Upper lobe of right lung (tissue), 1 donor: ENCODE measurements around the gene GP1BB. TPM values are rescaled to one million over a fixed set of nuclear protein-coding genes. Genes with fewer than 3 reads are reported as not detected.

Source experiments
- ATAC-seq: fragments of 200-7000 bp; cut with Tn5 transposase; one replicate; pipeline ENCODE4 v1.9.1; 2020; ENCODE audit warnings: mild to moderate bottlenecking, moderate library complexity
- DNase-seq: peaks from one replicate; pipeline ENCODE4 v3.0.0-alpha.2; 2020
- H3K27ac ChIP-seq: fragments of 200-600 bp; one replicate; pipeline ENCODE4 v1.8.0; 2022
- H3K27me3 ChIP-seq: fragments of 200-600 bp; one replicate; pipeline ENCODE4 v1.8.0; 2022; ENCODE audit warnings: mild to moderate bottlenecking
- H3K36me3 ChIP-seq: fragments of 200-600 bp; one replicate; pipeline ENCODE4 v1.8.0; 2022
- H3K4me1 ChIP-seq: fragments of 200-600 bp; one replicate; pipeline ENCODE4 v1.8.0; 2022
- H3K4me3 ChIP-seq: fragments of 200-600 bp; one replicate; pipeline ENCODE4 v1.8.0; 2022; ENCODE audit warnings: mild to moderate bottlenecking
- H3K9me3 ChIP-seq: fragments of 200-600 bp; one replicate; pipeline ENCODE4 v1.8.0; 2022
- intact Hi-C: fragments of 100-400 bp; cut with DNase I; formaldehyde crosslinking; loops from one replicate; pipeline ENCODE4 v1.11.0; 2022
- total RNA-seq: library from RNA; stranded (reverse); fragmentation: NEBNext Ultra II Directional; extraction: Animal tissue kit (Norgen Biotek cat#: 25700); gene quantifications from one replicate; pipeline ENCODE4 v1.2.1, GENCODE V29; 2021
- TF ChIP-seq, protein P1 (sequence below): fragments of 200-600 bp; IDR thresholded peaks from one replicate; pipeline ENCODE4 v1.8.0; 2022; ENCODE audit warnings: antibody characterized with exemption
- donor health status: DM: no; HTN: yes; CAD: no; lungs with severe emphysema.

The GP1BB gene
- total RNA-seq, 1 donor from 2014 or later: 1.3 TPM

DNA sequence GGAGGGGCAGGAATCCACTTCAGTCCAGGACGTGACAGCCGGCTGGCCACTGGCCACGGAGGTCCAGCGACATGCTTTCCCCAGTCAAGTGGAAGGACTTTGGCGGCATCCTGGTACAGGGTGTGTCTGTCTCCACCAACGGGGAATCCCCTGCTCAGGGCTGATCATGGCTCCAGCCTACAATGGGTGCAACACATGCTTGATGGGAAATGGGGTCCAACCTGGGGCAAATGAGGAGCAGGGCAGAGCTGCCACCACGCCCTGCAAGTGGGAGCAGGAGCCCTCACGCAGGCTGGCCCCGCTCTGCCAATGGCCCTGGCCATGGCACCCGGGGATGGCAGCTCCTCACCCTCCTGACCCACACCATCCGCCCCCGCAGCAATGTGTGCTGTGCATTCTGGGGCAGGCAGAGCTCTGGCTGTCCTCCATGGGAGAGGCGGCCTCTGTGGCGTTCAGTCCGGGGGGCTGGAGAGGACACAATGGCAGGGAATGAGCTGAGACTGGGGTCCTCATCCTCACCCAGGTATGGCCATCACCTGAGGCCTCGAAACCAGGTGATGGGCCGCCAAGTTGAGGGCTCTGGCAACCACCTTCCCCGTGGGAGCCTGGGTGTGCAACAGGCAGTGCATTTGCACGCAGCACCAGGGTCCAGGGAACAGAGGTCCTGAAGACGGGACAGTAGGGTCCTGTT, 14.9 kb upstream of the GP1BB start:
- peaks cover 14% of the 10 kb centered on the region for H3K27me3 ChIP-seq

DNA sequence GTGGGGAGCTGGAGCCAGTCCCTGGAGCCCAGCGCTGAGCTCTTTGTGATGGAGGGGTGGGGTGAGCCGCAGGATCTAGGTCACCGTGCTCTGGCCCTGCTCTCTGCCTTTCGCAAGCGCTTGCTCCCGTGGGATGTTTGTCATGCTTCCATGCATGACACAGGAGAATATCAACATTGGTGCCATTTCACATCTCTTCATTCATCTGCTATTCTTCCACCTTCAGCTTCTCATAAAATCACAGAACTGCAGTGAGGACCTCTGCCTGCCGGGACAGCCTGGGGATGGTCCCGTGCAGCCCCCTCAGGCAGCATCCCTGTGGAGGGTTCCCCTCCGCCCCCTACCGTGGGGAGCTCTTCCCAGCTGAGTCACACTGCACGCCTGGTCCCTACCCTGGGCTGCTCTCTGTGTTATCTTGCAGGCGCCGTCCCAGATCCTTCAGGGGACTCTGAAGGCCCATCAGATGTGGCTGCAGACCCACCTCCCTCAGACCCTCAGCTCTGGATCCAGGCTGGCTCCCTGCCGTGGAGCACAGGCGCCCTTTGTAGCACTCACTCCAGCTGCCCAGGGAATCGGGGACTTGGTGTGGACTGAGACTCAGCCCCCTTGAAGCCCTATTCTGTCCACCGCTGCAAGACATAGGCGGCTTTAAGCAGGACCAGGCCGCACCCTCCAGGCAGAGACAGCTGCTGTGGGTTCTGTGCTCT, 14.1 kb upstream of the GP1BB start:
- Histone ChIP-seq H3K4me3 (no peak overlapping the region), H3K9me3 (no peaks in the 10 kb centered on the region), H3K27me3 (peaks cover 11% of the 10 kb centered on the region), H3K4me1 (no peaks in the 10 kb centered on the region), H3K36me3 (no peaks in the 10 kb centered on the region), H3K27ac (no peak overlapping the region)
- DNase-seq (no peak), ATAC-seq (no peak)
- TF ChIP-seq, protein P1, sequence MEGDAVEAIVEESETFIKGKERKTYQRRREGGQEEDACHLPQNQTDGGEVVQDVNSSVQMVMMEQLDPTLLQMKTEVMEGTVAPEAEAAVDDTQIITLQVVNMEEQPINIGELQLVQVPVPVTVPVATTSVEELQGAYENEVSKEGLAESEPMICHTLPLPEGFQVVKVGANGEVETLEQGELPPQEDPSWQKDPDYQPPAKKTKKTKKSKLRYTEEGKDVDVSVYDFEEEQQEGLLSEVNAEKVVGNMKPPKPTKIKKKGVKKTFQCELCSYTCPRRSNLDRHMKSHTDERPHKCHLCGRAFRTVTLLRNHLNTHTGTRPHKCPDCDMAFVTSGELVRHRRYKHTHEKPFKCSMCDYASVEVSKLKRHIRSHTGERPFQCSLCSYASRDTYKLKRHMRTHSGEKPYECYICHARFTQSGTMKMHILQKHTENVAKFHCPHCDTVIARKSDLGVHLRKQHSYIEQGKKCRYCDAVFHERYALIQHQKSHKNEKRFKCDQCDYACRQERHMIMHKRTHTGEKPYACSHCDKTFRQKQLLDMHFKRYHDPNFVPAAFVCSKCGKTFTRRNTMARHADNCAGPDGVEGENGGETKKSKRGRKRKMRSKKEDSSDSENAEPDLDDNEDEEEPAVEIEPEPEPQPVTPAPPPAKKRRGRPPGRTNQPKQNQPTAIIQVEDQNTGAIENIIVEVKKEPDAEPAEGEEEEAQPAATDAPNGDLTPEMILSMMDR: no peak
- intact Hi-C loops: no loop called here

More for the DNA sequence above, 14.9 kb upstream of the GP1BB start:
- no peaks in the 10 kb centered on the region for H3K36me3 ChIP-seq
- no peak overlapping the region for H3K4me3 ChIP-seq
- ATAC-seq (peak; percentile 80), DNase-seq (peak; percentile 83)
- TF ChIP-seq, protein P1: no peak
- intact Hi-C loops: no loop called here
- H3K9me3 ChIP-seq: no peaks in the 10 kb centered on the region
- H3K4me1 ChIP-seq: no peaks in the 10 kb centered on the region
- no peak overlapping the region for H3K27ac ChIP-seq

DNA sequence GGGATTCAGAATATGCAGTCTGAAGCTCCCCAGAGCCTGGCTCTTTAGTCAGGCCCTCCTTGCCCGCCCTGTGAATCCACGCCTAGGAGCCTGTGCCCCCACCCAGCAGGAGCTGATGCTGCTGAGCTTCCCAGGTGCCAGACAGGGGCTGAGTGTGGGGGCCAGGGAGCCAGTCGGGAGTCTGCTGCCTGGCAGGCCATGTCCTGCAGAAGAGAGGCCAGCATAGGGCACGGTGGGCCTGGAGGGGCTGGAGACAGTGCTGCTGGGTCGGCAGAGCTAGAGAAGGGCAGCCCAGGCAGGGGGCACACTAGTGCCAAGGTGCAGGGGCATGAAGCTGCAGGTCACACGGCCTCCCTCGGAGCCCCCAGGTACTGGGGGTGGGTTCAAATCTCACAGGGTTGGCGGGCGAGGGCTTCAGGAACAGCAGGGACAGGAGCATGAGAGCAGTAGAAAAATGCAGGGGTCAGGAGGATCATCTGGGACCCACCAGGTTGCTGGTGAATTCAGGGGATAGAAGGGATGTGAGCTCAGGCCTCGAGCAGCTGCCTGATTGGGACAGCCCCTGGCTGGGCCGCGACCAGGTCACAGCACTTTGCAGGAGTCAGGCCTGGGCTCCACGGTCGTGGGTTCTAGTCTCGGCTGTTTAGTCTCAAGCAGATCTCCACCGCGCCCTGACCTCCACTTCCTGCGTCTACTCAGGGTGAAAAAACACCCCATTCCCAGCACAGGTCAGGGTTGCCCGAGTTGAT, 13.1 kb upstream of the GP1BB start:
- Histone ChIP-seq H3K4me1 (no peaks in the 10 kb centered on the region), H3K9me3 (no peaks in the 10 kb centered on the region), H3K4me3 (no peak overlapping the region), H3K27me3 (peaks cover 8% of the 10 kb centered on the region), H3K36me3 (no peaks in the 10 kb centered on the region), H3K27ac (no peak overlapping the region)
- no peak for DNase-seq
- ATAC-seq: no peak
- intact Hi-C loops: no loop called here
- TF ChIP-seq, protein P1: no peak

DNA sequence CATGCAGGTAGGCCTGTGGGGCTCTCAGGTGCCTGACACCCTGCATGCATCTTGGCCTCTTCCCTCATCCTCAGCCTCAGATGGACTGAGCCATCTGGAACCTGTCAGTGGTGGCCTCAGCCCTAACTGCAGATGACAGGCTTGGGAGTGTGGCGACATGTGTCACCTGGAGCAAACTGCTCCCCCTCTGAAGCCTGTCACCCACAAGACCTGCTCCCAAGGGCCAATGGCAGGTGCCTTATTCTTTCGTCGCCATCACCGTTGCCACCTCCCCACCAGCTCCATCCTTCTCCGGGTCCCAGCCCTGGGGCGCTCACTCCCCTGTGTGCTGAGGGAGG, 12.6 kb upstream of the GP1BB start:
- intact Hi-C loops: no loop called here
- no peak for DNase-seq
- no peaks in the 10 kb centered on the region for H3K4me1 ChIP-seq
- H3K9me3 ChIP-seq: no peaks in the 10 kb centered on the region
- TF ChIP-seq, protein P1: no peak
- H3K27me3 ChIP-seq: peaks cover 13% of the 10 kb centered on the region
- no peak overlapping the region for H3K4me3 ChIP-seq
- ATAC-seq: no peak
- no peaks in the 10 kb centered on the region for H3K36me3 ChIP-seq
- no peak overlapping the region for H3K27ac ChIP-seq

DNA sequence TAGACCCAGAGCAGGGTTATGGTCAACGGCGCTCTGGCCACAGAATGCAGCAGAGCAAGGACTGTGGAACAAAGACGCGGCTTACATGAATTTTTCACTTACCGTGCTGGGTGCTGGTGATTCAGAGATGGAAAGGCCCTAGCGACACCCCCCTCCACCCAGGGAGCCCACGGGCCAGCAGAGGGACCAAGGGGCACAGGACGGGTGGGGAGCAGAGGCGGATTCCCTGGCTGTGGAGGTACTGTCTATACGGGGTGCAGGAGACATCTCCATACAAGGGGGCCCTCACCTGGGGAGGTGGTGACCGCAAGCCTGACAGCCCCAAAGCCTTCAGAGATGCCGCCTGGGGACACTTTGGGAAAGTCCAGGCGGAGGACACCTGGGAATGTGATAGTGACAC, 10.1 kb upstream of the GP1BB start:
- ATAC-seq: no peak
- TF ChIP-seq, protein P1: no peak
- intact Hi-C loops: no loop called here

More for the DNA sequence above, 10.1 kb upstream of the GP1BB start:
- Histone ChIP-seq H3K27ac (no peak overlapping the region), H3K9me3 (no peaks in the 10 kb centered on the region), H3K4me1 (peaks cover 5% of the 10 kb centered on the region), H3K4me3 (no peak overlapping the region), H3K36me3 (no peaks in the 10 kb centered on the region), H3K27me3 (peaks cover 23% of the 10 kb centered on the region)
- no peak for DNase-seq
